ENCODE results near the gene CLCF1.
A peak's percentile ranks its signal among the peaks of the same experiment; 100 is the strongest.

The CLCF1 gene

DNA sequence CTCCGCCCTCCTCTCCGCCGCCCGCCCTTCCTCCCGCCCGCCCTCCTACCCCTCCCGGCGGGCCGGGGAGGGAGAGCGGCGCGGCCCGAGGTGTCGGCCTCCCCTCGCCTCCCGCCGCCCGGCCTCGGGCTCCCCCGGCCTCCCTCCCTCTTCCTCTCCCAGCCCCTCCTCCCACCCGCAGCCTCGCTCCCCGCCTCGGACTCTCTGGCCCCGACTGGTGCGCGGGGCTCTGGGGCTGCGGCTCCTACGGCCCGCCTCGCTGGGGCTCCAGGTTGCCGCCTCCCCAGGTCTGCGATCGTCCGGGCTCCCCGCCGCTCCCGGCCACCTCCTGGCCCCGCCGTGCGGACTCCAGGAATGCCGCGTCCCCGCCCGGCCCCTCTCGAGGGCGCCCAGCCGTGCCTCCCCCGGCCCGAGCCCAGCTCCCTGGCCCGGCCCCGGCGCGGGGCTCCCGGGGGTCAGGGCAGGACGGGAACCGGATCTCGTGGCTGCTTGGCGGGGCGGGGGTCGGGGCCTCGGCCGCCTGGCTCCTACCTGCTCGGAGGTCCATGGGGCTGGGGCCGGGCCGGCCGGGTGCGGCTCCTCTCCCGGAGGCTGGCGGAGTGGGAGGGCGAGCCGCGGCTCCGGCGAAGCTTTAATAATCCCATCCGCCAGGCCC lies at the start of gene CLCF1:
Gene CLCF1, minus strand, starts transcription at position 606 of the 655 bp plus-strand sequence. Its CDS starts 59 bp downstream, at position 547.
- DNase-seq = no peak

DNA sequence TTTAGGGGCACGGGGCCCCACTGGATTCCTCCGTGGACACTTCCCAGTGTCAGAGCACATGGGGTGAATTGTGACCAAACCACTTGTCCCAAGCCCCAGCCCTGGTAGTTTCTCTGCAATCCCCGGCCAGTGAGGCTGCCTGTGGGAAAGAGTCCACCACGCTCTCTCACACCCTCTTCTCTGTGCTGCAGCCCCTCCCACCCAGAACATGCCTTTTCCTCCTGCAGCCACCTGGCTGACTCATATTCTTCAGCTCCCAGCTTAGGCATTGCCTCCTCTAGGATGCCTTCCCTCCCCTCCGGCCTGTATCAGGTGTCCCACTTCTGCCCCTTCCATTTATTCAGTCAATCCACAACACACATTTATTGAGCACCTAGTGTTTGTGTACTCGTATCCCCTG lies 49.5 kb upstream of the CLCF1 start:
- no peak for DNase-seq

DNA sequence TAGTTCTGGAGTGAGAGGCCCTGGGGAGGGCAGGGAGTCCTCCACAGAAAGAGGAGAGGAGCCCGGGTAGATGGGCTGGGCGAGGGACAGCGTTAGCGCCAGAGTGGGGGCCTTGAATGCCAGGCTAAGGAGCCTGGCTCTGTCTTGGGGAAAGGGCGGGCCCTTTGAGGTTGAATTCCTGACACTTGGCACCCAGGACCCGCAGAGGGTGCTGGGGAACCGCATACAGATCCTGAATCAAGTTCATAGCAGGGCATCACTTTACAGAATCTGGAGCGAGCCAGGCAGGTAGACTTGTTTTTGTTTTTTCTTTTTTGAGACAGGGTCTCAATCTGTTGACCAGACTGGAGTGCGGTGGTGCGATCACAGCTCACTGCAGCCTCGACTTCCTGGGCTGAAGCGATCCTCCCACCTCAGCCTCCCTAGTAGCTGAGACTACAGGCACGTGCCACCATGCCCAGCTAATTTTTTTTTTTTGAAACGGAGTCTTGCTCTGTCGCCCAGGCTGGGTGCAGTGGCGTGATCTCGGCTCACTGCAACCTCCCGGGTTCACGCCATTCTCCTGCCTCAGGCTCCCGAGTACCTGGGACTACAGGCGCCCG lies 48.1 kb upstream of the CLCF1 start:
- DNase-seq = no peak

DNA sequence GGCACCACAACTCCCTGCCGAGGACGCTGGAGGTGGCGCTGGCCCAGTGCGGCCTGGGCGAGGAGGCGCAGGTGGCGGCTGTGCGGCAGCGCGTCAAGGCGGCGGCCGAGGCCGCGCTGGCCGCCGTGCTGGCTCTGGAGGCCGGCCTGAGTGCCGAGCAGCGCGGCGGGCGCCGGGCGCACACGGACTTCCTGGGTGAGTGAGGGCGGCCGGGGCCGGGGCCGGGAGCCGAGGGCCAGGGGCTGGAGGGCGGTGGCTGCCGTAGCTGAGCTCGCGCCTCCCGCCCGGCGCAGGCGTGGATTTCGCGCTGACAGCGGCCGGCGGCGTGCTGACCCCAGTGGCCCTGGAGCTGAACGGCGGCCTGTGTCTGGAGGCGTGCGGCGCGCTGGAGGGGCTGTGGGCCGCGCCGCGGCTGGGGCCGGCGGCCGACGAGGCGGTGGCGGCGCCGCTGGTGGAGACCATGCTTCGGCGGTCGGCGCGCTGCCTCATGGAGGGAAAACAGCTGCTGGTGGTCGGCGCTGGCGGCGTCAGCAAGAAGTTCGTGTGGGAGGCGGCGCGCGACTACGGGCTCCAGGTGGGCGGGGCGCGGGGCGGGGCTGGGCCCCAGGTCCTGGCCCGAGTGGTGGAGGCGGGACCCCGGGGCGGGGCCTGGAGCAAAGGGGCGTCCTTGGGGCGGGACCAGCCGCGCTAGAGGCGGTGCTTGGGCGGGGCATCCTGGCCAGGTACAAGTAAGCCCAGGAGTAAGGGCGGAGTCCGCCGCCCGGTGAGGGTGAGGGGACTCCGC lies 47.4 kb upstream of the CLCF1 start:
- peak; percentile 100 for DNase-seq

DNA sequence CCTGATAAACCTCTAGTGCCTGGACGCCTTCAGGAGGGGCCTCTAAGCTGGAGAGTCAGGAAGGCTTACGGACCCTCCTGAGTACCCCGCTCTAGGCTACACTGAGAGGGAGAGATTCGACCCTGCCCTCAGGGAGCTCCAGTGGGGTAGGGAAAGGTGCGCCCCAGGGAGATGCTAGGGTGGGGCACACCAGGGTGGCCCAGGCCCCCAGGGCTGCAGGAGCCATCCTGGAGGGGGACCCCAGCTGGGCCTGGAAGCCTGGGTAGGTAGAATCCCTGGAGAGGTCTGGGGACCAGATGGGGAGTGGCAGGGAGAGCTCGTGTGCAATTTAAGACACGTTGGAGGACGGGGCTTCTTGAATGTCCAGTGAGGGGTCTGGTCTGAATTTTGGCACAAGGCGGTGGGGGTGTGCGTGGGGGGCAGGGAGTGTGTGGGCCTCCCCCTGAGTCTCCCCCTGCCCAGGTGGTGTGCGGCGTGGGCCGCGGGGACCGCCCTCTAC lies 46.8 kb upstream of the CLCF1 start:
- no peak for DNase-seq

DNA sequence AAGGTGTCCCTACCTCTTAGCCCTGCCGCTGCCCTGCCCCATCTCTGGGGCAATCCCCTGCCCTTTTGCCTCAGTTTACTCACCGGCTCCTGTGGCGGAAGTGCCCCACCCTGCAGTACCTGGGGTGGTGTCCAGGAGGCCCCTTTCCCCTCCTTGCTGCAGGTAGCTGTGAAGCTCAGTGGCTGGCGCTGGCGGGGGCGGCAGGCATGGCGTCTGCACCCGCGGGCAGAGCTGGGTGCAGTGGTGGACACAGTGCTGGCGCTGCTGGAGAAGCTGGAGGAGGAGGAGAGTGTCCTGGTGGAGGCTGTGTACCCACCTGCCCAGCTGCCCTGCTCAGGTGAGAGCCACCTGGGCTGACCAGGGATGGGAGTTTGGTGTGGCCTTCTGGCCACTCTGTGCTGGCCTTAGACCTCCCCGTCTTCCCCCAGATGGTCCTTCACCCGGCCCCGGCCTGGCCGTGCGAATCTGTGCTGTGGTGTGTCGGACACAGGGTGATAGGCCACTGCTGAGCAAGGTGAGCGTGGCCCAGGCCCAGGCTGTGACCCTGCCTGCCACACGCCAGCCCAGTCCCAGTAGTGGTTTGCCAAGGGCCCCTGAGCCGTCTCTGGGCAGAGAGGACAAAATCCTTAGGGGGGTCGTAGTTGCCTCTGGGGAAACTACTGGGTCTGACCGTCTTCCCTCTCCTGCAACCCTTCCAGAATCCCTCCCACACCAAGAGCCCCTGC lies 46.1 kb upstream of the CLCF1 start:
- DNase-seq = no peak

DNA sequence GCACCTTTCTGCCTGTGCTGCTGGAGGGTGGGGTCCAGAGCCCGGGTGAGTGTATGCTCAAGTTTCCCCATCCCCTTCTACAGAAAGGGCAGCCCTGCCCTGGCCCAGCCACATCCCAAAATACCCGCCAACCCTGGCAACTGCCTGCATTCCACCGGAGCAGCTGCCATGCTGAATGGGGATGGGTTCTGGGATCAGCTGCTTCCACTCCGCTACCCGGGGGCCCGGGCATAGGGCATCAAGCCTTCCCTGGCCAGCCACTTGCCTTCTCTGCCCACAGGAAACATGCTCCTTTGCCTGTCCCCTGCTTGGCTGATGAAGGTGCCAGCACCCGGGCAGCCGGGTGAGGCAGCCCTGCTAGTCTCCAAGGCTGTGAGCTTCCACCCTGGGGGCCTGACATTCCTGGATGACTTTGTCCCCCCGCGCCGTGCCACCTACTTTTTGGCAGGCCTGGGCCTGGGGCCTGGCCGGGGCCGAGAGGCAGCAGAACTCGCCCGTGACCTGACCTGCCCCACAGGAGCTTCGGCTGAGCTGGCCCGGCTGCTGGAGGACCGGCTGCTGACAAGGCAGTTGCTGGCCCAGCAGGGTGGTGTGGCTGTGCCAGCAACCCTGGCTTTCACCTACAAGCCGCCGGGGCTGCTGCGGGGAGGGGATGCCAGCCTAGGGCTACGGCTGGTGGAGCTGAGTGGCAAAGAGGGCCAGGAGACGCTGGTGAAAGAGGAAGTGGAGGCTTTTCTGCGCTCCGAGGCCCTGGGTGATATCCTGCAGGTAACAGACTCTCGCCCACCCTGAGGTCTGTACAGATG lies 45.3 kb upstream of the CLCF1 start:
- no peak for DNase-seq

DNA sequence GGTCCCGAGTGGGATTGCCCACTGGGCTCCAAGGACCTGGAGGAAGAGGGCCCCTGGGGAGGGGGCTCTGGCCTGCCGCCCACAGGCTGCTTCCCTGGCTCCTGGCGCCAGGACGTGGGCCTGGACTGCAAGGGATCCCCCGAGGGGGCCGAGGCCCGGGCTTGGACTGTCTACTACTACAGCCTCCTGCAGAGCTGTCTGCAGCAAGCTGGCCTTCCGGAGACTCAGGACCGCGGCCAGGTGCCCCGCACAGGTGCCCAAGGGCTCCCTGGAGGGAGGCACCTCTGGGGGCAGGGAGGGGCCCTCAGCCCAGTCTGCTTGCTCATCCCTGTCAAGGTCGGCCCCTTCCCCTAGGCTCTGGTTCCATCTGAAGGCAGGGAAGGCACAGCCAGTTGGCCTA lies 44.0 kb upstream of the CLCF1 start:
- DNase-seq = no peak

DNA sequence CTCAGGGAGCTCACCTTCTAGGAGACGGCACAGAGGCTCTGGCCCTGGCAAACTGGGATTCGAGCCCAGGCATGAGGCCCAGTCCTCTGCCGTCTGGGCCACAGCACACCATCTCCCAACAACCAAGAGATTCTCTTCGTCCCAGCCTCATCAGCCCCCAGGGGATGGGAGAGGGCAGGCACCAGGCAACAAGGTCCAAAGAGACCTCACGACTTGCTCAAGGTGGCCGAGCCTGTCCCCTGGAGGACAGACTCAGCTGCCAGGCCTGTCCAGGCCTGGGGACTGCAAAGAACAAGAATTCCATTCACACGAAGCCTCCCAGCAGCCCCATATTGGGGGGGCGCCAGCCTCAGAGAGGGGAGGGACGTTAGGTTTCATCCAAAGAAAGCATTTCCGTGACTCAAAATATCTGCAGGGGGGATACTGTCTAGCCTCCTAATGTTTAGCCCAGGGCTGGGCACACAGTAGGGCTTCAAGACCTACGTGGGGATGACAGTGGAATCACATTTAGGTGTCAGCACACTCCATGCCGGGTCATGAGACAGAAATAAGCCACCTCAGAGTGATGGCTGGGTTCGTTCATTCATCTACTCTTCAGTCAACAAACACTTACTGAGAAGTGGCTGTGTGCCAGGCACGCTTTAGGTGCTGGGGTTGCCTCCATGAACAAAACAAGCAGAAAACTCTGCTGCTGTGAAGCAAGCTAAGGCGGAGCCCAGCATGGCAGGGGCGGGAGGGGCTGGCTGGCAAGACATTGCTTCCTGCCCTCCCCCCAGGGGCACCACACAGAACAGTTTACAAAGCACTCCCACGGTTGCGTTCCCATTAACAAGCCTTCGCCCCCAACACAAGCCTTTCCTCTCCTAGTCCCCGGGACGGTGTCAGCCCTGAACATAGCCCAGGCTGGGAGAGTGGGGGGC lies 43.3 kb upstream of the CLCF1 start:
- no peak for DNase-seq

DNA sequence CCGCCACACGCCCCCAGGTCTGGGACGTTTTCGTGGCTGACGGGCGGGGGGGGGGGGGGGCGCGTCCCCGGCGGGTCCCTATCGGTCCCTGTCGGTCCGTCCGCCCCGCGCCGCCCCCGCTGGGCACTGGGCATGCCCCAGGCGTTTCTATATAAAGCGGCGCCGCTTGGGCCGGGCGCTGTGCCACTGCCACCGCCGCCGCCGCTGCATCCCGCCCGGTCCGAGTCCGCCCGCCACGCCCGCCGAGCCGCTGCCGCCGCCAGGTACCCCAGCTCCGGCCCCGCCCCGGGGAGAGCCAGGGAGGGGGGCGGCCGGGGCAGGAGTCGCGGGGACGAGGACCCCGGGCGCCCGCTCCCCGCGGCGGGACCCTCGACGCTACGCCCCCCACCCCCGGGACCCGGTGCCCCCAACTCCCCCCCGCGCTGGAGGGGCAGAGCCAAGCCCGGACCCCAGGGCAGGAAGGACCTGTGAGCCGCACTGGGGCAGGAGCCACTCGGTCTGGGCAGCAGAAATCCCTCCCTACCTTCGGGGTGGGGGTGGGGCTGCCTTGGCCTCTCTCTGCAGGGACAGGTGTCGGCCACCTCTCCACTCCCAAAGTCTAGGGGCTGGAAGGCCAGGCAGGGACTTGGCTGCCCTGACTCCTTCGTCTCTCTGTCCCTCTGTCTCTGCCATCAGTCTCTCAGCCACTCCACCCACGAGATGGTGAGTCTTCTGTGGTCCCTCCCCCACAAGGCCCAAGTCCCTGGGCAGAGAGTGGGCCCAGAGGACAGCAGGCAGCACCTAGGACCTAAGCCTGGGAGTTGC lies 42.3 kb upstream of the CLCF1 start, which contains the start of gene CARNS1:
Gene CARNS1, plus strand, starts transcription at position 178 of the 804 bp plus-strand sequence. Its CDS starts 522 bp downstream, at position 700.
- no peak for DNase-seq

DNA sequence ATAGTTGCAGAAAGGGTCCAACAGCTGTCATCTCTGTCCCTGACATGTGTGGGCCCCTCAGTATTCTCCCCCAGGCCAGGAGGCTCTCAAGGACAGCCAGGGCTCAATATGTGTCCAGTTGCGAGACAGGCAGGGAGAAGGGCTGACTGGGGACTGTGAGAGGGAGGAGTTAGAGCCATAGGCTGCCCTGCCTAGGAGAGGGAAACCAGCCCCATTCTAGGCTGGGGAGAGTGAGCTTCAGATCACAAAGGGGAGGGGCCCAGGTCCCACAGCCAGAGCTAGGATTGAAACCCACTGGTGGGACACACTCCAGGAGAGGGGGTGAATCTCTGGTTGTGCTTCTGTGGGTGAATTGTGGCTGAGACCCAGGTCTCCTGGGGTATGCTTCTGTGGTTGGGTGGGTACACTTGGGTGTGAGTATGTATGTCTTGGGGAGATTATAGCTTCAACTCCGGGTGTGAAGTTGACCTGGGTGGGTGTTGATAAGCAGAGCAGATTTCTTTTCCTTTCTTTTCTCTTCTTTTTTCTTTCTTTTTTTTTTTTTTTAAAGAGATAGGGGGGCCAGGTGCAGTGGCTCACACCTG lies 40.0 kb upstream of the CLCF1 start:
- no peak for DNase-seq

DNA sequence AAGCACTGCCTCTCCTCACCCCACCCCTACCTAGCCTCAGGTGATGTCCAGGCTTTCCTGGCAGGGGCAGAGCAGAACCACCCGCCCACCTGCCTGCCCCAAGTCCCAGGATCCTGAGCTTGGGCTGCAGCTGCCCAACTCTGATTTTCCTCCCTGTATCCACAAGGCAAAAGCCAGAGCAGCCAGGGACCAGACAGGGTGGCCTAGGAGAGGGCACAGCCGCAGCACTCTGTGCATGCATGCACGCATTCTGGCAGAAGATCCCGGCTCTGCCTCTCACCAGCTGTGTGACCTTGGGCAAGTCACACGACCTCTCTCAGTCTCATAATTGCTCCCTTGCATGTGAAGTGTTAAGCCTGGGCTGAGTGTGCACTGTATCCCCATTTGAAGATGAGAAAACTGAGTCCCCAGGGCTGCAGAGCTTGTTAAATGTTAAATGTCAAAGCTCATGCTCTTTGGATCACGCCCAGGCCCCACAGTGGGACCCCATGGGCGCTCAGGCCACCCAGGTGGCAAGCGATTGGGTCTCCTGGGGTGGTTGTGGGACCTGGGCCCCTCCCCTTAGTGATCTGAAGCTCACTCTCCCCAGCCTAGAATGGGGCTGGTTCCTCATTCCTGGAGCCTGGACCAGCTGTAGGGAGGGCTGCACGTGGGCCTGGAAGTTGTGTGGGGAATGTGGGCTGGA lies 39.2 kb upstream of the CLCF1 start:
- no peak for DNase-seq

DNA sequence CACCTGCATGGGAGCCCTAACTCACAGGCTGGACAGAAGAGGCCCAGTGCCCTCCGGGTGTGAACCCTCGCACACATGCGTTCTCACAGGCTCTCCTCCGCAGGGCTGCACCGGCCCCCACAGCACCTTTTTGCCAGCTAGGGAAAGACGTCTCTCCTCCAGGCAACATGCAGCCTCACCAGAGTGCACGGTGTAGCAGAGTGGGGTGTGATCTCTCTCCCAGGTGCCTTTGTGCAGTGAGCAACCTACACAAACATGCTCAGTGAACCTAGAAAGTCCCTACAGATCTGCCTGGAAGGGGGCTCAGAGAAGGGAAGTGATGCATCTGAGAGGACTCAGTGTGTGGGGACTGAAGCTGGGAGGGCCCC lies 38.4 kb upstream of the CLCF1 start:
- DNase-seq = no peak

DNA sequence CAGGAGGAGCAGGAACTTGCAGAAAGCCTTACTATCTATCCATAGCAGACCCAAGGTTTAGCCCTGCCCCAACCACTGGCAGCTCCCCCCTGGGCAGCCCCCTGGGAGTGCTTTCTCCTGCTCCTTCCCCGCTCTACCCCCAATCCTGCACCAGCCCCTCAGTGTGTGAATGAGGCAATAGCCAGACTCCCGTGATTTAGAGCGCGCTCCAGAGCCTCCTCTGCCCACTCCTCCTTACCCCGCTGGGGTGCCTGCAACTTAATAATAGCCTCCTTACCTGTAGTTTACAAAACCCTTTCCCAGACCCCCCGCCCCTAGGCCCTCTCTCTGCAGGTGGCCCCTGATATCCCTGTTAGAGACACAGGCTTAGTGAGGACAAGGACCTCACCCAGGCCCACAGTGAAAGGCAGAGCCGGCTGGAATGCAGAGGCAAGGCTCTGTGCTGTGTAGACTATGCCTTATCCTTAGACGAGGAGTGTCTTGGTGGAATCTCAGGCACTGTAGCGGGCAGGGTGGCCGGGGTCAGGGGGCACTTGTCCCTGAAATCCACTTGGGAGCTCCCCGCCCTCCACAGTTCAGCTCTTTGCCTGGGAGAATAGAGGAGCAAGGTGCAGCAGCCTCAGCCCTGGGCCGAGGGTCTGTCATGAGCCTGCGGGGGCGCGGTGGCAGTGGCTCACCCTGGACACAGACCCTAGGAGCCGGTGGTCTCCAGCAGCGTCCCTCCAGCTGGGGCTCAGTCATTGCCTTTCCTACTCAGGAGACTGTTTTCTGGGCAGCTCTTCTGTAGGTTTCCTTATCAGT lies 37.8 kb upstream of the CLCF1 start:
- DNase-seq = no peak

DNA sequence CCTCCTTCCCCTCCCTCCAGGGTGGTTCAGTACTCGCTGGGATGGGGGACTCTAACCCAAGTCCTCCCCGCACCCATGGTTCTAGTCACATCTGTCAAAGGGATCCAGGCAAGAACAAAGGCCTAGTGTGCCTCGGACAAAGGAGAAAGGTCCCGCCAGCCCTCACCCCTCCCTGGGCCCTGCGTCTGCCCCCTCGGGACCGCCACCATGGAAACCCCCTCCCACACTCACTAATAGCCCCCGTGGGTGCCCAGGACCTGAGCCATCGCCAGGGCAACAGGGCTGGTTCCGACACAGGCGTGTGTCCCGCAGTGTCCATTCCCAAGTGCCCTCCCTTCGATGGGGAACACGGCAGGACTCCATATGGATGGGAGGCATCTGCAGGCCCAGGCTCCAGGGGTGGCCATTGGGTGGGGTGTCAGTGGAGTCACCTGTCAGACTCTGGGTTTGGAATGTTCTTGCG lies 37.0 kb upstream of the CLCF1 start:
- no peak for DNase-seq

DNA sequence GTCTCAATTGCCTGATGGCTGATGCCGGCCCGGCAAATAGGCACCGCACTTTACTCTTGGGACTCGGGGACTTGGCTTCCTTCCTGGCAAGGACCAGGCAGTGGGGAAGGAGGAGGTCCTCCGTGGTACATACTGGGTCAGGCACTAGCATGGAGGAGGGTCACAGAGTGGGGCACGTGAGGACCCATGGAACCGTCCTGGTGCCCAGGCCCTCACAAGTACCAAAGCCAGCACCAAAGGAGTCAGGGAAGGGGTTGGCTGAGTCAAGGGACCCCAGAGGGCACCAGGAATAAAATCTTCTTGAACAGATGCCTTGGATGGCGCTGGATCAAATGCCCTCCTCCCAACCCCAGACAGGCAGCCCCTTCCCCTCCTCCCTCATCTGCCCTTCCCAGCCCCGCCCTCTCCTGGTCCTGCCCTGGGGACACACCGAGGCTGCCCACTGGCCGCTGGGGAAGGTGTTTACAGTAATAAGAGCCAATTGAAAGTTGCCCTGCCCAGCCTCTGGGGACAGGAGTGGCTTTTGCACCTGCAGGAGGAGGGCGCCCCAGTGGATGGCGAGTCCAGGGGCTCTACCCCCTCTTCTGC lies 36.5 kb upstream of the CLCF1 start:
- DNase-seq = no peak

DNA sequence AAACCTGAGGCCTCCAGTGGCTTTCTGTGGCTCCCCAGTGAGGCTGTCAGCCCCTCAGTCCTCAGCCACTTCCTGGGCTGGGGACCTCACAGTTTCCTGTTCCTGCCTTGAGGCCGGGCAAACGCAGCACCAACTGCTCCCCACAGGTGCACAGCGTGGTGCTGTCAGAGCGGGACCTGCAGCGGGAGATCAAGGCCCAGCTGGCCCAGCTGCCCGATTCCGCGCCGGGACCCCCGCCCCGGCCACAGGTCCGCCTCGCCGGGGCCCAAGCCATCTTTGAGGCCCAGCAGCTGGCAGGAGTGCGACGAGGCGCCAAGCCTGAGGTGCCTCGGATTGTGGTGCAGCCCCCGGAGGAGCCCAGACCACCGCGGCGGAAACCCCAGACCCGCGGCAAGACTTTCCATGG lies 35.9 kb upstream of the CLCF1 start:
- no peak for DNase-seq

All from stimulated activated CD4-positive, alpha-beta T cell treated with anti-CD3 and anti-CD28 coated beads, Interleukin-12 subunit alpha, Interleukin-12 subunit beta, amount 100 ng/mL, for 4 hours (primary cell).